GM12892 (cell line): ENCODE results near the gene GRAMD1C.

Source experiments
- POLR2A ChIP-seq: IDR thresholded peaks from 2 replicates; pipeline ENCODE4 v1.6.1; 2011; ENCODE audit warnings: low read depth, low read length, control low read depth
- TAF1 ChIP-seq: IDR thresholded peaks from 2 replicates; pipeline ENCODE4 v1.6.1; 2011; ENCODE audit warnings: low read depth, mild to moderate bottlenecking, control low read depth, low read length, borderline replicate concordance

GRCh38 chr3:113890256-113890900, 51.8 kb downstream of the GRAMD1C start:
- TF ChIP-seq TAF1: no peak
- TF ChIP-seq POLR2A: no peak
